ENCODE measurements around the gene ARID1B.

GRCh38 chr6:157226761-157227160 lies 449.6 kb downstream of the ARID1B start:
- TF ChIP-seq CTCF (IDR thresholded peaks at IDR 0.05) (no peak), EZH2 (IDR thresholded peaks at IDR 0.05) (no peak), EZH2phosphoT487 (IDR thresholded peaks at IDR 0.05) (no peak)

All from neural progenitor cell (in vitro differentiated cells).